ENCODE measurements around the gene TCF12. TPM values are rescaled to one million over a fixed set of nuclear protein-coding genes. Genes with fewer than 3 reads are reported as not detected.
A peak's percentile ranks its signal among the peaks of the same experiment; 100 is the strongest.

The TCF12 gene
- total RNA-seq, 1 experiment from 2014 or later, result 76.7 TPM

DNA sequence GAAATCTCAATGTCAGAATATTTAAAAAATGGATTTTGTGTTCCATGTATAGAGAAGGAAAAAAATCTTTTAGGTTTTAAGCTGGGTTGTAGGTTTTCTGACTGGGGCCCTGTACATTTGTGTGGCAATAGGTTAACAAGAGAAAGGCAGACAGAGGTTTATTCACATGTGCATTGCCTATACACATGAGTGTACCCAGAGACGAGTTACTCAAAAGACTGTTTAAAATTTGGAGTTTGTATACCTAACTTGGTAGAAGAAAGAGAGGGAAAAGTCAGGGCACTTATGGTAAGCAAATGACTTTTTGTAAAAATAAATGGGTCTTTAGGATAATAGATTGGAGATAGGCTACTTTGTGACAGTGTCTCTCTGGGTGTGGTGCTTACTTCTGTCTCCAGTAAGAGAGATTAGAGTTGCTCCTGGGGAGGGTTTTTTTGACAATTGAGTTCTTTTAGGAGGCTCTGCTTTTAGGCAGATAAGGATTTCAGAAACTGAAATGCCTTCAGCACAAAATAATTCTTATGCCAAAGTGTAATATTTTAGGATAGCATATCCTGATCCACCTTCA lies 225.2 kb downstream of the TCF12 start:
- no peaks in the 10 kb centered on the region for H3K36me3 Mint-ChIP-seq (ENCODE audit: insufficient read depth in 1 of 3, low read depth in 3 of 3)
- no peaks in the 10 kb centered on the region for H4K20me1 ChIP-seq (ENCODE audit: control insufficient read depth, insufficient read depth, insufficient read length)
- H3K9me3 Mint-ChIP-seq, result no peaks in the 10 kb centered on the region
- H3K4ac ChIP-seq (ENCODE audit: low read depth, low read length), result no peak overlapping the region
- no peak overlapping the region for H2BK20ac ChIP-seq (ENCODE audit: low read depth, low read length, poor library complexity, severe bottlenecking)
- no peak overlapping the region for H3K9ac ChIP-seq (ENCODE audit: extremely low read depth, insufficient read length, low read length)
- H3K4me1 Mint-ChIP-seq, result peaks cover 15 to 20% of the 10 kb centered on the region in 2 experiments
- no CpG with 5 or more reads among the region's 1 CpG for WGBS (ENCODE audit: extremely low coverage, insufficient read length, low lambda C conversion rate)
- no peaks in the 10 kb centered on the region for H3K79me2 ChIP-seq (ENCODE audit: insufficient read depth, low read length)
- no peak overlapping the region for H2AK5ac ChIP-seq (ENCODE audit: insufficient read length, low read length)
- peaks cover 2% of the 10 kb centered on the region; the same call in 1 of the 2 replicates for H3K4me1 ChIP-seq (ENCODE audit: insufficient read depth, low read length)
- H3K56ac ChIP-seq (ENCODE audit: insufficient read length, low read depth, low read length), result no peak overlapping the region
- no peak overlapping the region for H3K4me3 Mint-ChIP-seq
- TF ChIP-seq, protein P1, sequence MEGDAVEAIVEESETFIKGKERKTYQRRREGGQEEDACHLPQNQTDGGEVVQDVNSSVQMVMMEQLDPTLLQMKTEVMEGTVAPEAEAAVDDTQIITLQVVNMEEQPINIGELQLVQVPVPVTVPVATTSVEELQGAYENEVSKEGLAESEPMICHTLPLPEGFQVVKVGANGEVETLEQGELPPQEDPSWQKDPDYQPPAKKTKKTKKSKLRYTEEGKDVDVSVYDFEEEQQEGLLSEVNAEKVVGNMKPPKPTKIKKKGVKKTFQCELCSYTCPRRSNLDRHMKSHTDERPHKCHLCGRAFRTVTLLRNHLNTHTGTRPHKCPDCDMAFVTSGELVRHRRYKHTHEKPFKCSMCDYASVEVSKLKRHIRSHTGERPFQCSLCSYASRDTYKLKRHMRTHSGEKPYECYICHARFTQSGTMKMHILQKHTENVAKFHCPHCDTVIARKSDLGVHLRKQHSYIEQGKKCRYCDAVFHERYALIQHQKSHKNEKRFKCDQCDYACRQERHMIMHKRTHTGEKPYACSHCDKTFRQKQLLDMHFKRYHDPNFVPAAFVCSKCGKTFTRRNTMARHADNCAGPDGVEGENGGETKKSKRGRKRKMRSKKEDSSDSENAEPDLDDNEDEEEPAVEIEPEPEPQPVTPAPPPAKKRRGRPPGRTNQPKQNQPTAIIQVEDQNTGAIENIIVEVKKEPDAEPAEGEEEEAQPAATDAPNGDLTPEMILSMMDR (conservative IDR thresholded peaks at IDR 0.05), result no peak
- no peaks in the 10 kb centered on the region for H3K23me2 ChIP-seq (ENCODE audit: insufficient read length, low read depth, low read length, poor library complexity, severe bottlenecking)
- no peaks in the 10 kb centered on the region for H3K9me3 ChIP-seq (ENCODE audit: control insufficient read depth, low read depth, low read length)
- H3K27ac ChIP-seq (ENCODE audit: insufficient read length, low read depth, low read length), result no peak overlapping the region
- no peak overlapping the region for H2BK120ac ChIP-seq (ENCODE audit: low read depth, low read length, poor library complexity, severe bottlenecking)
- no peak overlapping the region for H3K14ac ChIP-seq (ENCODE audit: insufficient read depth, low read length)
- no peak overlapping the region for H4K5ac ChIP-seq (ENCODE audit: insufficient read length, low read depth, low read length)
- H3K18ac ChIP-seq (ENCODE audit: insufficient read length, low read depth, low read length), result no peak overlapping the region
- no peak overlapping the region for H2BK5ac ChIP-seq (ENCODE audit: insufficient read length, low read length)
- H3K27me3 ChIP-seq (ENCODE audit: insufficient read depth, low read length), result no peaks in the 10 kb centered on the region
- H3K27me3 Mint-ChIP-seq (ENCODE audit: low read depth), result no peaks in the 10 kb centered on the region; the same call in 1 of the 2 replicates
- 0 out of 7 replicates have a peak overlapping the region, but pooled peaks of 1 of the 3 experiments have one; percentile 2 for H3K27ac Mint-ChIP-seq
- no peak overlapping the region for H3K23ac ChIP-seq (ENCODE audit: insufficient read length, low read depth, low read length)
- no peak overlapping the region for H3T11ph ChIP-seq (ENCODE audit: low read length)
- H2AFZ ChIP-seq (ENCODE audit: low read length), result no peak overlapping the region
- no peak overlapping the region for H3K4me2 ChIP-seq (ENCODE audit: insufficient read depth, insufficient read length, low read length)
- no peak overlapping the region for H2BK15ac ChIP-seq (ENCODE audit: low read depth, low read length)
- no peak overlapping the region for H2BK12ac ChIP-seq (ENCODE audit: insufficient read length, low read depth, low read length)
- H3K79me1 ChIP-seq (ENCODE audit: insufficient read depth, low read depth, low read length, poor library complexity, severe bottlenecking), result peaks cover 2% of the 10 kb centered on the region
- no peak for DNase-seq
- no peak overlapping the region for H4K91ac ChIP-seq (ENCODE audit: insufficient read length, low read depth, low read length)
- H4K8ac ChIP-seq (replicated peaks; ENCODE audit: insufficient read length, low read depth, low read length), result no peak overlapping the region

Measured in H9 (cell line).